ENCODE data around the gene PPP3R1.

The PPP3R1 gene

DNA sequence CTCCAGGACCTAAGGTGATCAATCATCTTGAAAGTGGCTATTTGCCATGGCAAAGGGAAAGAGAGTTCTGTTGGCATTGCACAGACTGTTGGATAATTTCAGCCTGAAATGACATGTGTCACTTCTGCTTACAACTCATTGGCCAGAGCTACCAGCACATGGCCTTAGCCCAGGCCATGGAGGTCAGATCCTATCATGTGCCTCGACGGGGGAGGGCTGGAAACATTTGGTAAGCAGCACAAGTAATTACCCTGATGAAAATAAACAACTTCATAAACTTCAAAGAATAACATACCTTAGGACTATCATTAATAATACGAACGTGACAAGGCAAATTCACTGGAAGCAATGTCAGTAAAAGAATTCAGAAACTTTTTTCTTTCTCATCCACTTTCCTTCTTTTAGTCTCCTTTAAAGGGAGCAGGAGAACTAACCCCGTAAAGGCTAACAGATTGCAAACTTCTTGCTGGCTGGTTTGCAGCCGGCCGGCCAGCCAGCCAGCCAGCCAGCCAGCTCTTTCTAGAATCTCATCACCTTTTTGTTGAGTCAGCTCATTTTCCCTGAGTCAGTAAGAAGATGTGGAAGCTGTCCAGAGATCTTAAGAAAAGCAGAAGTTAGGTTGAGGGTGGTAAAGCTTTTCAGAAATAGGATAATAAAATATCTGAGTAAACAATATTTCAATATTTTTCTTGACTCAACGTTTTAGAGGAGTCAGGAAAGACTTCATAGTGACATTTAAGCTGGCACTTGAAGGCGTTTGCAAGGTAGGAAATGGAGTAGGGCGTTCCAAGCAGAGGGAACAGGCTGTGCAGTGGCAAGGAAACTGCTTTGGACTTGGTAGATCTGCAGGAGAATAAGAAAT lies 35.5 kb upstream of the PPP3R1 start:
- H3K27ac ChIP-seq (ENCODE audit: extremely low read depth, low read depth, low read length) = no peak overlapping the region
- no peaks in the 10 kb centered on the region for H3K4me1 ChIP-seq (ENCODE audit: control insufficient read depth, insufficient read depth, low read length)
- TF ChIP-seq ZBTB17 (tag by site-specific recombination; IDR thresholded peaks at IDR 0.05) (peak; percentile 74; the same call in 1 of the 2 replicates), ZNF354C (tag by site-specific recombination; IDR thresholded peaks at IDR 0.05; ENCODE audit: borderline replicate concordance, low read depth) (no peak)
- H3K4me3 ChIP-seq (ENCODE audit: low read depth, low read length) = no peak overlapping the region
- POLR2A ChIA-PET = no interaction called here
- no peaks in the 10 kb centered on the region for H3K9me3 ChIP-seq (ENCODE audit: control insufficient read depth, insufficient read depth, low read depth, low read length)
- CTCF ChIA-PET = interaction anchor here (1.1 kb wide), 1 partner anchor 154 kb away, joined by 3 read pairs; no protein-coding TSS in a partner anchor
- no peaks in the 10 kb centered on the region for H3K36me3 ChIP-seq (ENCODE audit: control insufficient read depth in 2 of 2, insufficient read depth in 1 of 2, low read length in 2 of 2)

DNA sequence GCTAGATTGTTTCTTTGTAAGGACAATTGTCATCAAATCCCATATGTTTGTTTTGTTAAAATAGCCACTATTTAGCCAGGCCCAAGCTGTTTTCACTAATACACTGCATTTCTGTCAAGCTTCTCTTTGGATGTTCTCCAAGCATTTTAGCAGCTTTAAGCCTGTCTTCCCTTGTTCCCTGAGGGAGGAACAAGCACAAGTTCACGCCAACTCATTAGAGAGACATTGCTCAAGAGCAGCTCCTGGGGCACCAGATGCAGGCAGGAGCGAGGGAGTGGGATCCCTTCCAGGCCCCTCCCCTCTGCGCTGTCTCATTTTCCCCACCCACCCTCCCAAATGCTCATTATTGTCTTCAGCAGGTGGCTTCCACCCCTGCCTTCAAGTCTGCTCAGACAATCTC lies 32.6 kb upstream of the PPP3R1 start:
- TF ChIP-seq, protein P1, sequence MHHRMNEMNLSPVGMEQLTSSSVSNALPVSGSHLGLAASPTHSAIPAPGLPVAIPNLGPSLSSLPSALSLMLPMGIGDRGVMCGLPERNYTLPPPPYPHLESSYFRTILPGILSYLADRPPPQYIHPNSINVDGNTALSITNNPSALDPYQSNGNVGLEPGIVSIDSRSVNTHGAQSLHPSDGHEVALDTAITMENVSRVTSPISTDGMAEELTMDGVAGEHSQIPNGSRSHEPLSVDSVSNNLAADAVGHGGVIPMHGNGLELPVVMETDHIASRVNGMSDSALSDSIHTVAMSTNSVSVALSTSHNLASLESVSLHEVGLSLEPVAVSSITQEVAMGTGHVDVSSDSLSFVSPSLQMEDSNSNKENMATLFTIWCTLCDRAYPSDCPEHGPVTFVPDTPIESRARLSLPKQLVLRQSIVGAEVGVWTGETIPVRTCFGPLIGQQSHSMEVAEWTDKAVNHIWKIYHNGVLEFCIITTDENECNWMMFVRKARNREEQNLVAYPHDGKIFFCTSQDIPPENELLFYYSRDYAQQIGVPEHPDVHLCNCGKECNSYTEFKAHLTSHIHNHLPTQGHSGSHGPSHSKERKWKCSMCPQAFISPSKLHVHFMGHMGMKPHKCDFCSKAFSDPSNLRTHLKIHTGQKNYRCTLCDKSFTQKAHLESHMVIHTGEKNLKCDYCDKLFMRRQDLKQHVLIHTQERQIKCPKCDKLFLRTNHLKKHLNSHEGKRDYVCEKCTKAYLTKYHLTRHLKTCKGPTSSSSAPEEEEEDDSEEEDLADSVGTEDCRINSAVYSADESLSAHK (tag by site-specific recombination; IDR thresholded peaks at IDR 0.05) = no peak
- TF ChIP-seq ZNF549 (tag by site-specific recombination; IDR thresholded peaks at IDR 0.05) (no peak), ZNF248 (tag by site-specific recombination; IDR thresholded peaks at IDR 0.05) (no peak), ZNF146 (tag by site-specific recombination; IDR thresholded peaks at IDR 0.05) (no peak), KLF9 (tag by site-specific recombination; IDR thresholded peaks at IDR 0.05; ENCODE audit: low read depth) (no peak), ZNF350 (tag by site-specific recombination; IDR thresholded peaks at IDR 0.05) (no peak), ZNF558 (tag by site-specific recombination; IDR thresholded peaks at IDR 0.05) (no peak), ZNF2 (tag by site-specific recombination; IDR thresholded peaks at IDR 0.05) (no peak)
- TF ChIP-seq, protein P2, sequence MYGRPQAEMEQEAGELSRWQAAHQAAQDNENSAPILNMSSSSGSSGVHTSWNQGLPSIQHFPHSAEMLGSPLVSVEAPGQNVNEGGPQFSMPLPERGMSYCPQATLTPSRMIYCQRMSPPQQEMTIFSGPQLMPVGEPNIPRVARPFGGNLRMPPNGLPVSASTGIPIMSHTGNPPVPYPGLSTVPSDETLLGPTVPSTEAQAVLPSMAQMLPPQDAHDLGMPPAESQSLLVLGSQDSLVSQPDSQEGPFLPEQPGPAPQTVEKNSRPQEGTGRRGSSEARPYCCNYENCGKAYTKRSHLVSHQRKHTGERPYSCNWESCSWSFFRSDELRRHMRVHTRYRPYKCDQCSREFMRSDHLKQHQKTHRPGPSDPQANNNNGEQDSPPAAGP (tag by site-specific recombination; IDR thresholded peaks at IDR 0.05) = no peak
- TF ChIP-seq, protein P3, sequence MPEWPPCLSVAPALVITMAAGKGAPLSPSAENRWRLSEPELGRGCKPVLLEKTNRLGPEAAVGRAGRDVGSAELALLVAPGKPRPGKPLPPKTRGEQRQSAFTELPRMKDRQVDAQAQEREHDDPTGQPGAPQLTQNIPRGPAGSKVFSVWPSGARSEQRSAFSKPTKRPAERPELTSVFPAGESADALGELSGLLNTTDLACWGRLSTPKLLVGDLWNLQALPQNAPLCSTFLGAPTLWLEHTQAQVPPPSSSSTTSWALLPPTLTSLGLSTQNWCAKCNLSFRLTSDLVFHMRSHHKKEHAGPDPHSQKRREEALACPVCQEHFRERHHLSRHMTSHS (tag by site-specific recombination; IDR thresholded peaks at IDR 0.05) = no peak
- Histone ChIP-seq H3K4me1 (ENCODE audit: control insufficient read depth, insufficient read depth, low read length) (peaks cover 3% of the 10 kb centered on the region), H3K36me3 (ENCODE audit: control insufficient read depth in 2 of 2, insufficient read depth in 1 of 2, low read length in 2 of 2) (no peaks in the 10 kb centered on the region), H3K27ac (ENCODE audit: extremely low read depth, low read depth, low read length) (no peak overlapping the region), H3K9me3 (ENCODE audit: control insufficient read depth, insufficient read depth, low read depth, low read length) (no peaks in the 10 kb centered on the region), H3K4me3 (ENCODE audit: low read depth, low read length) (no peak overlapping the region)
- POLR2A ChIA-PET = no interaction called here
- CTCF ChIA-PET = interaction anchor here (0.8 to 5.8 kb wide), 5 partner anchors 13 to 163 kb away, joined by 3 to 57 read pairs (median 5); no protein-coding TSS in a partner anchor

DNA sequence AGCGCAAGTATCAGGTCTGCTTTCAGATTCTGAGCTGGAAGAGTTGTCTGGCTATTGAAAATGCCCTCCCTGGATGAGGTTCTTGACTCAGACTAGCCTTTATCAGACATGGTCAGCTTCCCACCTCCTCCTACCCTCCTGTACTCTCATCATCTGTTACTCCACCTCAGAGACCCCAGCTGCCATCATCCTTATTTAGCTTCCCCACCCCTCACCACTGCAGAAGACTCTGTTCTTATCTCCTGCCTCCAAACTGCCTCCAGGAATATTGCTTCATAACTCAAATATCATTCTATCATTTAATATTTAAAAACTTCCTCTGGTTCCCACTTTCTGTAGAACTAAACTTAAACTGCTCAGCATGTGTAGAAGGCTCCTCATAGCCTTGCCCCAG lies 31.1 kb upstream of the PPP3R1 start:
- Histone ChIP-seq H3K9me3 (ENCODE audit: control insufficient read depth, insufficient read depth, low read depth, low read length) (no peaks in the 10 kb centered on the region), H3K4me3 (ENCODE audit: low read depth, low read length) (no peak overlapping the region), H3K36me3 (ENCODE audit: control insufficient read depth in 2 of 2, insufficient read depth in 1 of 2, low read length in 2 of 2) (no peaks in the 10 kb centered on the region), H3K4me1 (ENCODE audit: control insufficient read depth, insufficient read depth, low read length) (peaks cover 7% of the 10 kb centered on the region), H3K27ac (ENCODE audit: extremely low read depth, low read depth, low read length) (no peak overlapping the region)
- TF ChIP-seq RBAK (tag by site-specific recombination; IDR thresholded peaks at IDR 0.05) (no peak), ZNF239 (tag by site-specific recombination; IDR thresholded peaks at IDR 0.05) (no peak), ZNF24 (tag by site-specific recombination; IDR thresholded peaks at IDR 0.05) (no peak), ZSCAN23 (tag by site-specific recombination; IDR thresholded peaks at IDR 0.05) (no peak), ZNF133 (tag by site-specific recombination; IDR thresholded peaks at IDR 0.05) (no peak), HOXC10 (CRISPR knock-in tag; IDR thresholded peaks at IDR 0.05) (no peak)
- TF ChIP-seq, protein P4, sequence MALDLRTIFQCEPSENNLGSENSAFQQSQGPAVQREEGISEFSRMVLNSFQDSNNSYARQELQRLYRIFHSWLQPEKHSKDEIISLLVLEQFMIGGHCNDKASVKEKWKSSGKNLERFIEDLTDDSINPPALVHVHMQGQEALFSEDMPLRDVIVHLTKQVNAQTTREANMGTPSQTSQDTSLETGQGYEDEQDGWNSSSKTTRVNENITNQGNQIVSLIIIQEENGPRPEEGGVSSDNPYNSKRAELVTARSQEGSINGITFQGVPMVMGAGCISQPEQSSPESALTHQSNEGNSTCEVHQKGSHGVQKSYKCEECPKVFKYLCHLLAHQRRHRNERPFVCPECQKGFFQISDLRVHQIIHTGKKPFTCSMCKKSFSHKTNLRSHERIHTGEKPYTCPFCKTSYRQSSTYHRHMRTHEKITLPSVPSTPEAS (tag by site-specific recombination; IDR thresholded peaks at IDR 0.05) = no peak
- POLR2A ChIA-PET = no interaction called here
- CTCF ChIA-PET = interaction anchor here (0.6 to 5.8 kb wide), 22 partner anchors 9 to 241 kb away, joined by 3 to 57 read pairs (median 5); partner anchors contain the start of gene PNO1
